HepG2 (cell line): ENCODE results near the gene HSPA1L. TPM values are rescaled to one million over a fixed set of nuclear protein-coding genes. Genes with fewer than 3 reads are reported as not detected.
A peak's percentile ranks its signal among the peaks of the same experiment; 100 is the strongest.

Source experiments
- ARHGAP35 ChIP-seq: sonication (generic); formaldehyde crosslinking; IDR thresholded peaks from 2 replicates; pipeline ENCODE4 v1.9.0; 2022; ENCODE audit warnings: mild to moderate bottlenecking, inconsistent platforms, moderate library complexity, missing genetic modification reagents, borderline replicate concordance
- BCL3 ChIP-seq: sonication (generic); formaldehyde crosslinking; IDR thresholded peaks from 2 replicates; pipeline ENCODE4 v1.5.1; 2020; ENCODE audit warnings: mild to moderate bottlenecking, missing genetic modification reagents, moderate library complexity
- CSRNP1 ChIP-seq: sonication (generic); formaldehyde crosslinking; IDR thresholded peaks from 2 replicates; pipeline ENCODE4 v1.8.1; 2023; ENCODE audit warnings: mild to moderate bottlenecking, missing genetic modification reagents
- HMGXB3 ChIP-seq: sonication (generic); formaldehyde crosslinking; IDR thresholded peaks from 2 replicates; pipeline ENCODE4 v1.4.0; 2020; ENCODE audit warnings: missing genetic modification reagents, borderline replicate concordance
- MED1 ChIP-seq: sonication (generic); formaldehyde crosslinking; IDR thresholded peaks from 2 replicates; pipeline ENCODE4 v1.4.0; 2020; ENCODE audit warnings: missing genetic modification reagents
- SP1 ChIP-seq, 2 experiments: fragments of 450-650 bp in 1 of 2; sonication (generic) in 1 of 2; formaldehyde crosslinking in 1 of 2; IDR thresholded peaks; 2 replicates each; pipeline versions ENCODE4 v1.4.0 to v1.6.1; 2016 to 2020; ENCODE audit warnings: missing genetic modification reagents in 1 of 2
- TCF7L2 ChIP-seq: IDR thresholded peaks from 2 replicates; pipeline ENCODE4 v1.6.1; 2011; ENCODE audit warnings: mild to moderate bottlenecking, low read depth, low read length, moderate library complexity
- XRCC5 ChIP-seq: fragments of 200-400 bp; formaldehyde crosslinking; optimal IDR thresholded peaks from 2 replicates; pipeline ENCODE3; 2017; ENCODE audit warnings: mild to moderate bottlenecking, low read length
- ZBTB14 ChIP-seq: sonication (generic); formaldehyde crosslinking; IDR thresholded peaks from 2 replicates; pipeline ENCODE4 v1.4.0; 2020; ENCODE audit warnings: missing genetic modification reagents
- ZNF3 ChIP-seq: IDR thresholded peaks from 2 replicates; pipeline ENCODE4 v1.7.0; 2017; ENCODE audit warnings: inconsistent platforms
- ZNF687 ChIP-seq: sonication (generic); formaldehyde crosslinking; IDR thresholded peaks from 2 replicates; pipeline ENCODE4 v1.5.1; 2020; ENCODE audit warnings: mild to moderate bottlenecking, missing genetic modification reagents, moderate library complexity
- ZNF703 ChIP-seq: sonication (generic); formaldehyde crosslinking; IDR thresholded peaks from 2 replicates; pipeline ENCODE4 v1.5.1; 2020; ENCODE audit warnings: missing genetic modification reagents, mild to moderate bottlenecking, moderate library complexity, borderline replicate concordance
- ZNF740 ChIP-seq: sonication (generic); formaldehyde crosslinking; IDR thresholded peaks from 2 replicates; pipeline ENCODE4 v1.4.0; 2020; ENCODE audit warnings: missing genetic modification reagents
- ZNF761 ChIP-seq: sonication (generic); formaldehyde crosslinking; conservative IDR thresholded peaks from 2 replicates; pipeline ENCODE4 v1.4.0; 2020; ENCODE audit warnings: mild to moderate bottlenecking, missing genetic modification reagents
- polyA plus RNA-seq, 8 experiments: library from polyadenylated mRNA; depleted of rRNA in 3 of 8; stranded (reverse) in 7 of 8; unstranded in 1 of 8; fragments of >200 nt; fragmentation: Illumina TruSeq in 4 of 8; extraction: Trizol in 4 of 8; gene quantifications; 2 replicates each; pipeline versions ENCODE4 v1.2.1 to v1.2.3, GENCODE V29; 2011 to 2016; ENCODE audit warnings: low read depth in 4 of 8, missing spikeins in 1 of 8, mixed read lengths in 1 of 8; ENCODE audit not compliant: insufficient read depth in 1 of 8
- total RNA-seq, 5 experiments: library from RNA; depleted of rRNA; stranded (reverse); fragments of >200 nt; fragmentation: Illumina TruSeq; extraction: Trizol; gene quantifications; 2 replicates each; pipeline ENCODE4 v1.2.3, GENCODE V29; 2016; ENCODE audit warnings: low read depth in 1 of 5

Gene HSPA1L
- total and polyA plus RNA-seq, 2 of the 13 experiments (the other 11 are each of a cell fraction or from before 2014, with no cell fraction given) = 0.55 to 1.0 TPM

GRCh38 chr6:31834367-31835250 is 19.5 kb upstream of the HSPA1L start (continued):
- peak; percentile 70 for TF ChIP-seq CSRNP1
- TF ChIP-seq TCF7L2 = no peak
- TF ChIP-seq XRCC5 = no peak
- 0 out of 2 replicates have a peak, but pooled peaks have one; percentile 66 for TF ChIP-seq ZNF703 (CRISPR knock-in tag)
- TF ChIP-seq ZNF740 (CRISPR knock-in tag) = peak; percentile 95
- peak; percentile 76; the same call in 1 of the 2 replicates for TF ChIP-seq BCL3 (CRISPR knock-in tag)
- no peak; the same call in 1 of the 2 replicates for TF ChIP-seq ARHGAP35 (CRISPR knock-in tag)
- TF ChIP-seq SP1 (IDR thresholded peaks at IDR 0.05) = no peak
- peak; percentile 54 for TF ChIP-seq SP1 (CRISPR knock-in tag; IDR thresholded peaks at IDR 0.05)
- peak; percentile 98 for TF ChIP-seq ZBTB14
- TF ChIP-seq ZNF761 (CRISPR knock-in tag) = peak; percentile 86
- peak; percentile 86 for TF ChIP-seq HMGXB3 (CRISPR knock-in tag)
- no peak; the same call in 1 of the 2 replicates for TF ChIP-seq ZNF3 (CRISPR knock-in tag)
- TF ChIP-seq ZNF687 (CRISPR knock-in tag) = peak; percentile 96
- TF ChIP-seq MED1 (CRISPR knock-in tag) = peak; percentile 73
